HUES6 (cell line): ENCODE data around the gene CRHR2.

Source experiments
- H3K27ac ChIP-seq: 2 replicates; pipeline ENCODE4 v1.7.0; 2013; ENCODE audit warnings: low read depth, mild to moderate bottlenecking, low read length, inconsistent platforms
- H3K27me3 ChIP-seq: 2 replicates; pipeline ENCODE4 v1.6.1; 2013; ENCODE audit warnings: low read length; ENCODE audit not compliant: control insufficient read depth, insufficient read depth
- H3K36me3 ChIP-seq: 2 replicates; pipeline ENCODE4 v1.6.1; 2013; ENCODE audit warnings: low read length; ENCODE audit not compliant: control insufficient read depth, insufficient read depth
- H3K4me1 ChIP-seq: 2 replicates; pipeline ENCODE4 v1.6.1; 2013; ENCODE audit warnings: low read length; ENCODE audit not compliant: control insufficient read depth, insufficient read depth
- H3K4me3 ChIP-seq: 2 replicates; pipeline ENCODE4 v1.5.1; 2013; ENCODE audit warnings: low read depth, low read length
- H3K9ac ChIP-seq: one replicate; pipeline ENCODE4 v1.6.1; 2013; ENCODE audit warnings: mild to moderate bottlenecking, low read length
- H3K9me3 ChIP-seq: 2 replicates; pipeline ENCODE4 v1.6.1; 2013; ENCODE audit warnings: low read depth, low read length; ENCODE audit not compliant: control insufficient read depth, insufficient read depth

CRHR2 gene

DNA sequence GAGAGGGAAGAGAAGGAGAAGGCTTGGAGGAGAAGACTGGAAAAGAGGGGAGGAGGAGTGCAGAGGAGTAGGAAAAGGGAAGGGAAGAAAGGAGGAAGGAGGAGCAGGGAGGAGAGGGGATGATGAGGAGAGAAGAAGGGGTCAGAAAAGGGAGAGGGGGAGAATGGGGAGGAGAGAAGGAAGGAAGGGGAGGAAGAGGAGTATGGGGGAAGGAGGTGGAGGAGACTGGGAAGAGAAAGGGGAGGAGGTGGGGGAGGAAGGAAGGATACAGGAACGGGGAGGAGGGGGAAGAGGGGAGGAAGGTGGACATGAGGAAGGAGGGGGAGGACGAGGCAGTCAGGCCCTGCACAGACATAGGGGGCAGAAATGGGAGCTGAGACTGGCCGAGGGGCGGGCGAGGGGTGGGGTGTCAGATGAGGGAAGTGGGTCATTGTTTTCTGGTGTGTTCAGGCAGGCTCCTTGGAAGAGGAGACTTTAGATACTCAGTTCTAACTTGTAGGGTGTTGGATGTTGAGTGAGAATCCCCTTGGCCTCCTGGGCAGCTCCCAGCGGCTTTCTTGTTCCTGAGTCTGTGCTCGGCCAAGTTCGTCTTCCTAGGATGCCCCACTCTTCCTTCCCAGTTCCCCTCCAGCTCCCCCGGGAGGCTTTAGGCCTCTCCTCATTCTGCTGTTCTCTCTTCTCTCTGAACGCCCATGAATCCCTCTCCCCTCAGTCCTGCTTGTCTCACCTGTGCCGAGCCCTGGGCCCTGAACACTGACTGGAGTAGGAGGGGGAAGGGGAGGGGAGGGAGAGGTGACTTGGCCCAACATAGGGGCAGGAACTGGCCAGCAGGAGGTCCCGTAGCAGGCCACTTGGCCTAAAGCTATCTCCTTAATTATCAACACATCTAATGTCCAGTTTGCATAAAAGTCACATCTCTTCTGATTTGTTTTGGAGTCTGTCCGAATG, 12.8 kb upstream of the CRHR2 start:
- no peak overlapping the region for H3K9ac ChIP-seq
- H3K27me3 ChIP-seq, result peaks cover 7% of the 10 kb centered on the region; the same call in 1 of the 2 replicates

GRCh38 chr7:30694218-30694745, 12.0 kb upstream of the CRHR2 start:
- Histone ChIP-seq H3K27ac (no peak overlapping the region), H3K9ac (no peak overlapping the region), H3K4me1 (peaks cover 19% of the 10 kb centered on the region), H3K9me3 (no peaks in the 10 kb centered on the region), H3K4me3 (no peak overlapping the region), H3K27me3 (peaks cover 10% of the 10 kb centered on the region; the same call in 1 of the 2 replicates), H3K36me3 (no peaks in the 10 kb centered on the region)

More for the DNA sequence above, 12.8 kb upstream of the CRHR2 start:
- Histone ChIP-seq H3K9me3 (no peaks in the 10 kb centered on the region), H3K4me1 (peaks cover 24% of the 10 kb centered on the region), H3K36me3 (no peaks in the 10 kb centered on the region), H3K4me3 (no peak overlapping the region), H3K27ac (no peak overlapping the region)

DNA sequence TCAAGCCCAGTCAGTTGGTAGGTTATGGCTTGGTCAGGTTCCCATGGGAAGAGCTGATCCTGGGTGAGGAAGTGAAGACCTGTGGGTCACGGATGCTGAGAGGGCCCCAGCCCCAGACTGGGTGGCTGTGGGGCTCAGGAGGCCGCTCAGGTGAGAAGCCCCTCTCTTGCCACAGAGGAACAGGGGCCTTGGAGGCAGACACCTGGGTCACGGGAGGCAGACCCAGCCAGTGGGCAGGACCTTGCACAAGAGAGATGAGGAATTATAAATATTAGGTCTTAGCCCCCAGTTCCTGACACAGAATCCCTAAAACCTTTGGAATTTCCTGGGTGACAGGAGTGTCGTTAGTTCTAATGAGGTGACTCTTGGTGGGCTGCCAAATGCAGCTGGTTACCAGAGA, 10.6 kb upstream of the CRHR2 start:
- no peaks in the 10 kb centered on the region for H3K36me3 ChIP-seq
- H3K27ac ChIP-seq, result no peak overlapping the region
- no peak overlapping the region for H3K4me3 ChIP-seq
- peaks cover 25% of the 10 kb centered on the region for H3K4me1 ChIP-seq
- peaks cover 10% of the 10 kb centered on the region; the same call in 1 of the 2 replicates for H3K27me3 ChIP-seq
- no peaks in the 10 kb centered on the region for H3K9me3 ChIP-seq
- no peak overlapping the region for H3K9ac ChIP-seq

- no peaks in the 10 kb centered on the region for H3K9me3 ChIP-seq
- H3K9ac ChIP-seq, result no peak overlapping the region
- peaks cover 20% of the 10 kb centered on the region for H3K4me1 ChIP-seq
- H3K27ac ChIP-seq, result no peak overlapping the region
- no peak overlapping the region for H3K4me3 ChIP-seq
- H3K27me3 ChIP-seq, result peaks cover 10% of the 10 kb centered on the region; the same call in 1 of the 2 replicates
- no peaks in the 10 kb centered on the region for H3K36me3 ChIP-seq
Measured at GRCh38 chr7:30692438-30692837, 10.2 kb upstream of the CRHR2 start.

DNA sequence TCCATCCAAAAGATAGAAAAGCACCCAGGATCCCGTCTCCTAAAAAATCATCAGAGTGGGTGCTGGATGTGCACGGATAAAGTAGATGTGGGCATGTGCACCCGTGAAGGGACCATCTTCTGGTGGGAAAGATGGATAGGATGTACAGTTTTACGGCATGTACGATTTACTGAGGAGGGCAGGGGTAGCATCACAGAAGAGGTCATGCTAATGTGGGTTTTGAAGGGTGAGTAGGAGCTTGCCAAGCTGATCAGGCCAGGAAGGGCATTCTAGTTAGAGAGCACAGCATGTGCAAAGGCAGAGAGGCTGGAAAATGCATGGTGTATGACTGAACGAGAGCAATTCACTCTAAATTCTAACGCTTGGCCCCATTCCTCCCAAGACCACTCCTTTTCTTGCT, 7.8 kb upstream of the CRHR2 start:
- Histone ChIP-seq H3K36me3 (no peaks in the 10 kb centered on the region), H3K4me1 (peaks cover 12% of the 10 kb centered on the region), H3K9ac (no peak overlapping the region), H3K27ac (no peak overlapping the region), H3K27me3 (peaks cover 16% of the 10 kb centered on the region; the same call in 1 of the 2 replicates), H3K4me3 (no peak overlapping the region), H3K9me3 (no peaks in the 10 kb centered on the region)

GRCh38 chr7:30688718-30689221, 6.5 kb upstream of the CRHR2 start:
- no peak overlapping the region for H3K9ac ChIP-seq
- H3K4me1 ChIP-seq, result peaks cover 9% of the 10 kb centered on the region; the same call in 1 of the 2 replicates
- H3K27me3 ChIP-seq, result peaks cover 26% of the 10 kb centered on the region
- no peaks in the 10 kb centered on the region for H3K36me3 ChIP-seq
- H3K27ac ChIP-seq, result no peak overlapping the region
- H3K9me3 ChIP-seq, result no peaks in the 10 kb centered on the region
- no peak overlapping the region for H3K4me3 ChIP-seq

GRCh38 chr7:30687604-30688003, 5.3 kb upstream of the CRHR2 start:
- peaks cover 9% of the 10 kb centered on the region; the same call in 1 of the 2 replicates for H3K4me1 ChIP-seq
- H3K36me3 ChIP-seq, result no peaks in the 10 kb centered on the region
- H3K27me3 ChIP-seq, result peaks cover 38% of the 10 kb centered on the region
- no peaks in the 10 kb centered on the region for H3K9me3 ChIP-seq
- no peak overlapping the region for H3K4me3 ChIP-seq
- no peak overlapping the region for H3K9ac ChIP-seq
- no peak overlapping the region for H3K27ac ChIP-seq

DNA sequence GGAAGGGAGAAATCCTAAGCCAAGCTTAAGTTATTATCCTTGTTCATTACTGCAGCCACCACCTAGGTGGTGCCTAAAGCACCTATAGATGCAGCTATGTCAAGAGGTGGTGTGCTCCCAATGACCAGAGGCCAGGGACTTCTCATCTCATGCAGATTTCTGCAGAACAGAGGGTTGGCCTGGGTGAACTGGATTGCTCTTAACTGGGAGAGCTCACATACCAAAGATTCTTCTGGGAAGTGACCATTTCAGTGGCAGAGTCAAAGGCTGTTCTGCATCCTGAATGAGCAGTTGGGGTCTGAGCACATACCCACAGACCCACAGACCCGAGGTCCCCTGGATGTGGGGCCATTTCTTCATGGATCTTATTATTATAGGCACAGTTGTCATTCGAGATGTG, 2.1 kb upstream of the CRHR2 start:
- Histone ChIP-seq H3K36me3 (no peaks in the 10 kb centered on the region), H3K27ac (no peak overlapping the region), H3K27me3 (peaks cover 60% of the 10 kb centered on the region), H3K4me1 (peaks cover 18% of the 10 kb centered on the region; the same call in 1 of the 2 replicates), H3K9me3 (no peaks in the 10 kb centered on the region), H3K9ac (no peak overlapping the region), H3K4me3 (no peak overlapping the region)

- H3K36me3 ChIP-seq, result no peaks in the 10 kb centered on the region
- H3K27me3 ChIP-seq, result peaks cover 66% of the 10 kb centered on the region
- no peak overlapping the region for H3K9ac ChIP-seq
- H3K4me1 ChIP-seq, result peaks cover 23% of the 10 kb centered on the region; the same call in 1 of the 2 replicates
- H3K27ac ChIP-seq, result no peak overlapping the region
- H3K4me3 ChIP-seq, result no peak overlapping the region
- no peaks in the 10 kb centered on the region for H3K9me3 ChIP-seq
Measured at GRCh38 chr7:30683816-30684215, 1.6 kb upstream of the CRHR2 start.

- Histone ChIP-seq H3K36me3 (no peaks in the 10 kb centered on the region), H3K27me3 (peaks cover 71% of the 10 kb centered on the region), H3K4me1 (peaks cover 18% of the 10 kb centered on the region; the same call in 1 of the 2 replicates), H3K4me3 (no peak overlapping the region), H3K9me3 (no peaks in the 10 kb centered on the region), H3K27ac (no peak overlapping the region), H3K9ac (no peak overlapping the region)
Measured at GRCh38 chr7:30683306-30683705, 1.1 kb upstream of the CRHR2 start.

GRCh38 chr7:30681815-30682211, 443 bp downstream of the CRHR2 start:
- peaks cover 82% of the 10 kb centered on the region for H3K27me3 ChIP-seq
- no peak overlapping the region for H3K27ac ChIP-seq
- peak overlapping the region; percentile 69 for H3K4me3 ChIP-seq
- H3K9me3 ChIP-seq, result no peaks in the 10 kb centered on the region
- no peaks in the 10 kb centered on the region for H3K36me3 ChIP-seq
- peaks cover 17% of the 10 kb centered on the region; the same call in 1 of the 2 replicates for H3K4me1 ChIP-seq
- no peak overlapping the region for H3K9ac ChIP-seq
